ENCODE measurements around the gene CCL25. TPM values are rescaled to one million over a fixed set of nuclear protein-coding genes. Genes with fewer than 3 reads are reported as not detected.
A peak's percentile ranks its signal among the peaks of the same experiment; 100 is the strongest.

CCL25 gene
- total and polyA plus RNA-seq, 4 donors = 25.2 TPM; not detected in 3

- H3K36me3 ChIP-seq (ENCODE audit: control insufficient read depth in 1 of 2, insufficient read depth in 2 of 2, low read length in 1 of 2) = no peaks in the 10 kb centered on the region
- intact Hi-C loops (cut with DNase I) = no loop called here
Observed at GRCh38 chr19:8039231-8039630, 13.3 kb upstream of the CCL25 start.

GRCh38 chr19:8041531-8041931 is 11.0 kb upstream of the CCL25 start:
- DNase-seq (no peak), ATAC-seq (ENCODE audit: low FRiP score) (no peak)
- Histone ChIP-seq H3K9me3 (ENCODE audit: control insufficient read depth, low read length) (no peaks in the 10 kb centered on the region), H3K4me1 (ENCODE audit: control insufficient read depth in 1 of 2, insufficient read depth in 2 of 2, low read length in 2 of 2) (no peaks in the 10 kb centered on the region), H3K27me3 (ENCODE audit: control insufficient read depth in 1 of 2, insufficient read depth in 2 of 2, low read length in 1 of 2) (no peaks in the 10 kb centered on the region), H3K27ac (ENCODE audit: low read depth in 1 of 2, low read length in 2 of 2) (no peak overlapping the region), H3K4me3 (ENCODE audit: low read length in 2 of 2) (no peak overlapping the region), H3K36me3 (ENCODE audit: control insufficient read depth in 1 of 2, insufficient read depth in 2 of 2, low read length in 1 of 2) (no peaks in the 10 kb centered on the region)
- WGBS, 2 donors = 75 to 80% methylated on average over 6 to 7 of the region's 7 CpGs
- intact Hi-C loops (cut with DNase I) = no loop called here

More at GRCh38 chr19:8039231-8039630, 13.3 kb upstream of the CCL25 start:
- 96 to 98% methylated on average over 3 of the region's 3 CpGs for WGBS, 2 donors
- Histone ChIP-seq H3K9me3 (ENCODE audit: control insufficient read depth, low read length) (no peaks in the 10 kb centered on the region), H3K27me3 (ENCODE audit: control insufficient read depth in 1 of 2, insufficient read depth in 2 of 2, low read length in 1 of 2) (no peaks in the 10 kb centered on the region), H3K4me3 (ENCODE audit: low read length in 2 of 2) (no peak overlapping the region), H3K4me1 (ENCODE audit: control insufficient read depth in 1 of 2, insufficient read depth in 2 of 2, low read length in 2 of 2) (no peaks in the 10 kb centered on the region), H3K27ac (ENCODE audit: low read depth in 1 of 2, low read length in 2 of 2) (no peak overlapping the region)
- ATAC-seq (ENCODE audit: low FRiP score) (no peak), DNase-seq (no peak)

- no peaks in the 10 kb centered on the region for H3K36me3 ChIP-seq (ENCODE audit: control insufficient read depth in 1 of 2, insufficient read depth in 2 of 2, low read length in 1 of 2)
- H3K9me3 ChIP-seq (ENCODE audit: control insufficient read depth, low read length) = no peaks in the 10 kb centered on the region
- H3K27me3 ChIP-seq (ENCODE audit: control insufficient read depth in 1 of 2, insufficient read depth in 2 of 2, low read length in 1 of 2) = no peaks in the 10 kb centered on the region
- H3K4me3 ChIP-seq (ENCODE audit: low read length in 2 of 2) = no peak overlapping the region
- intact Hi-C loops (cut with DNase I) = no loop called here
- WGBS, 2 donors = 83 to 84% methylated on average over 8 to 9 of the region's 9 CpGs
- H3K27ac ChIP-seq (ENCODE audit: low read depth in 1 of 2, low read length in 2 of 2) = no peak overlapping the region
- H3K4me1 ChIP-seq (ENCODE audit: control insufficient read depth in 1 of 2, insufficient read depth in 2 of 2, low read length in 2 of 2) = no peaks in the 10 kb centered on the region
- DNase-seq = no peak
- ATAC-seq (ENCODE audit: low FRiP score) = no peak
Observed at GRCh38 chr19:8042900-8043299, 9.7 kb upstream of the CCL25 start.

- DNase-seq (no peak), ATAC-seq (ENCODE audit: low FRiP score) (no peak)
- 80 to 83% methylated on average over 10 of the region's 10 CpGs for WGBS, 2 donors
- Histone ChIP-seq H3K9me3 (ENCODE audit: control insufficient read depth, low read length) (no peaks in the 10 kb centered on the region), H3K27ac (ENCODE audit: low read depth in 1 of 2, low read length in 2 of 2) (no peak overlapping the region), H3K4me3 (ENCODE audit: low read length in 2 of 2) (no peak overlapping the region), H3K36me3 (ENCODE audit: control insufficient read depth in 1 of 2, insufficient read depth in 2 of 2, low read length in 1 of 2) (no peaks in the 10 kb centered on the region), H3K27me3 (ENCODE audit: control insufficient read depth in 1 of 2, insufficient read depth in 2 of 2, low read length in 1 of 2) (no peaks in the 10 kb centered on the region), H3K4me1 (ENCODE audit: control insufficient read depth in 1 of 2, insufficient read depth in 2 of 2, low read length in 2 of 2) (no peaks in the 10 kb centered on the region)
- intact Hi-C loops (cut with DNase I) = no loop called here
Observed at GRCh38 chr19:8044018-8044417, 8.5 kb upstream of the CCL25 start.

GRCh38 chr19:8045872-8046568 is 6.5 kb upstream of the CCL25 start:
- DNase-seq = no peak
- WGBS, 2 donors = 68% methylated on average over 10 of the region's 10 CpGs
- Histone ChIP-seq H3K36me3 (ENCODE audit: control insufficient read depth in 1 of 2, insufficient read depth in 2 of 2, low read length in 1 of 2) (no peaks in the 10 kb centered on the region), H3K4me3 (ENCODE audit: low read length in 2 of 2) (no peak overlapping the region), H3K27ac (ENCODE audit: low read depth in 1 of 2, low read length in 2 of 2) (no peak overlapping the region), H3K9me3 (ENCODE audit: control insufficient read depth, low read length) (no peaks in the 10 kb centered on the region), H3K4me1 (ENCODE audit: control insufficient read depth in 1 of 2, insufficient read depth in 2 of 2, low read length in 2 of 2) (no peaks in the 10 kb centered on the region), H3K27me3 (ENCODE audit: control insufficient read depth in 1 of 2, insufficient read depth in 2 of 2, low read length in 1 of 2) (no peaks in the 10 kb centered on the region)
- ATAC-seq (ENCODE audit: low FRiP score) = no peak
- intact Hi-C loops (cut with DNase I) = no loop called here

- no peaks in the 10 kb centered on the region for H3K36me3 ChIP-seq (ENCODE audit: control insufficient read depth in 1 of 2, insufficient read depth in 2 of 2, low read length in 1 of 2)
- no peaks in the 10 kb centered on the region for H3K27me3 ChIP-seq (ENCODE audit: control insufficient read depth in 1 of 2, insufficient read depth in 2 of 2, low read length in 1 of 2)
- WGBS, 2 donors = 65 to 76% methylated on average over 2 to 3 of the region's 3 CpGs
- ATAC-seq (ENCODE audit: low FRiP score) = no peak
- H3K27ac ChIP-seq (ENCODE audit: low read depth in 1 of 2, low read length in 2 of 2) = no peak overlapping the region
- no peak overlapping the region for H3K4me3 ChIP-seq (ENCODE audit: low read length in 2 of 2)
- H3K9me3 ChIP-seq (ENCODE audit: control insufficient read depth, low read length) = no peaks in the 10 kb centered on the region
- intact Hi-C loops (cut with DNase I) = no loop called here
- no peaks in the 10 kb centered on the region for H3K4me1 ChIP-seq (ENCODE audit: control insufficient read depth in 1 of 2, insufficient read depth in 2 of 2, low read length in 2 of 2)
- DNase-seq = no peak
Observed at GRCh38 chr19:8046569-8047165, 5.9 kb upstream of the CCL25 start.

- Histone ChIP-seq H3K4me1 (ENCODE audit: control insufficient read depth in 1 of 2, insufficient read depth in 2 of 2, low read length in 2 of 2) (no peaks in the 10 kb centered on the region), H3K27ac (ENCODE audit: low read depth in 1 of 2, low read length in 2 of 2) (no peak overlapping the region), H3K4me3 (ENCODE audit: low read length in 2 of 2) (no peak overlapping the region), H3K9me3 (ENCODE audit: control insufficient read depth, low read length) (no peaks in the 10 kb centered on the region), H3K36me3 (ENCODE audit: control insufficient read depth in 1 of 2, insufficient read depth in 2 of 2, low read length in 1 of 2) (no peaks in the 10 kb centered on the region), H3K27me3 (ENCODE audit: control insufficient read depth in 1 of 2, insufficient read depth in 2 of 2, low read length in 1 of 2) (no peaks in the 10 kb centered on the region)
- ATAC-seq (ENCODE audit: low FRiP score) (peak; percentile 70), DNase-seq (peak; percentile 91 to 94)
- intact Hi-C loops (cut with DNase I) = no loop called here
- WGBS, 2 donors = 8% methylated on average over 41 to 49 of the region's 49 CpGs
Observed at GRCh38 chr19:8050274-8051096, 2.1 kb upstream of the CCL25 start.

- Histone ChIP-seq H3K4me3 (ENCODE audit: low read length in 2 of 2) (no peak overlapping the region), H3K27me3 (ENCODE audit: control insufficient read depth in 1 of 2, insufficient read depth in 2 of 2, low read length in 1 of 2) (no peaks in the 10 kb centered on the region), H3K27ac (ENCODE audit: low read depth in 1 of 2, low read length in 2 of 2) (no peak overlapping the region), H3K9me3 (ENCODE audit: control insufficient read depth, low read length) (no peaks in the 10 kb centered on the region), H3K36me3 (ENCODE audit: control insufficient read depth in 1 of 2, insufficient read depth in 2 of 2, low read length in 1 of 2) (no peaks in the 10 kb centered on the region), H3K4me1 (ENCODE audit: control insufficient read depth in 1 of 2, insufficient read depth in 2 of 2, low read length in 2 of 2) (no peaks in the 10 kb centered on the region)
- intact Hi-C loops (cut with DNase I) = no loop called here
- DNase-seq (no peak), ATAC-seq (ENCODE audit: low FRiP score) (no peak)
- 52 to 57% methylated on average over 9 of the region's 9 CpGs for WGBS, 2 donors
Observed at GRCh38 chr19:8054169-8054568, 1.6 kb downstream of the CCL25 start.

All from aorta (tissue), 5 donors.